Stromal cell of bone marrow (primary cell): ENCODE measurements around the gene FREM3.
"Not testable (repeated sequence)": the region's sequence is repeated elsewhere in the genome, so short reads cannot be mapped to it uniquely, and the experiment has no call there.

Source experiments
- DNase-seq: peaks from one replicate; pipeline ENCODE4 v3.0.0-alpha.2; 2012; ENCODE audit warnings: low read depth

Gene FREM3

DNA sequence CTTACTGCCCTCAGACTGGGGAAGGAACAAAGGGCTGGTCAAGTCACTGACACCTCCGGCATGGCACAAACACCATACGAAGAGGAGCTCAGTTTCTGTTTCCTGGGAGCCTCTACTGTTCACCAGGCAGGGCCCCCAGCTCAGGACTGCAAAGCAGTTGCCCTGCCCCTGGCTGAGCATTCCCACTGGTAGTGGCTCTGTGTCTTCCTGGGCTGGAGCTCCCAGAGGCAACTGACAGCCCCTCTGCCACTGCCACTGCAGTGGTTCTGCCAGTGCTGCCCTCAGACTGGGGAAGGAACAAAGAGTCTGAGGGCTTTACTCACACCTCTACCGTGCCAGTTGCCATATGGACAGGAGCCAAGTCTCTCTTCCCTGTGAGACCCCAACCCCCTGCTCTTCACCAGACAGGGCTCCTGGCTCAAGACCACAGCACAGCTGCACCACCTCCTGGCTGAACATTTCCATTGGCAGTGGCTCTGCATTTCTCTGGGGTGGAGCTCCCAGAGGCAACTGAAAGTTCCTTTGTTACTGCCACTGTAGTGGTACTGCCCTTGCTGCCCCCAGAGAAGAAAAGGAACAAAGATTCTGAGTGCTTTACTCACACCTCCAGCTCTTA is 119.0 kb downstream of the FREM3 start:
- no peak for DNase-seq

DNA sequence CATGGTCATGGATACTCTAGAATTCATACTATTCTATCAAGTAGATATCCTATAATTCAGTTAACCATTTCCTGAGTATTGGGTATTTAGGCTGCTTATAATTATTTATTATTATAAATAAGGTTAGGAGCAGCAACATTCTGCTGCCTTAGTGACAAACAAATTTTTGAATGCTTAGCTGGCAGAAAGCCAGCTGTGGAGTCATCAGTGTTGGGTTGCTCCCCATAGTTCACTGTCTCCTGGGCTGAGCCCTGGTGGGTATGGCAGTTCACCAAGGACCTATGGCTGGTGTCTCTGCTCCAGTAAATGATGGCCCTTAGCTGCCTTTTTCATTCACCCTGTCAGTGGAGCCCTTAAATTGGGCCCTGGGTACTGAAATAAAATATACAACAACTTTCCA is 125.1 kb downstream of the FREM3 start:
- DNase-seq: no peak

DNA sequence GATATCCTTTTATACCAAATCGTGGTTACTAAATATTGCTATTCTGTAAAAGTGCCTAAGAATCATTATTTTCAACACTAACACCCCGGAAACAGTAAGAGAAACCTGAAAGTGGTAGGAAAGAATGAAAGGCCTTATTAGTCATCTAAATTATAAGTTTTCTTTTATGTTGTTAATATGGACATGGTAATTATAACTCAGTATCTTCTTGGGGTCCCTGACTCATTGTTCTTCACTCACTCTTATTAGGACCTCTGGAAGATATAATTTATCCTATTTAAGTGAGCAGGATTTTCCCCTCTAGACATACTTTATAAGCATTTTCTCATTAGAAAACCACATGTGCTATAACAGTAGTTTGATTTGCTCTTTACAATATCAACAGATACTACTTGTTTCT is 136.0 kb downstream of the FREM3 start:
- DNase-seq: no peak

DNA sequence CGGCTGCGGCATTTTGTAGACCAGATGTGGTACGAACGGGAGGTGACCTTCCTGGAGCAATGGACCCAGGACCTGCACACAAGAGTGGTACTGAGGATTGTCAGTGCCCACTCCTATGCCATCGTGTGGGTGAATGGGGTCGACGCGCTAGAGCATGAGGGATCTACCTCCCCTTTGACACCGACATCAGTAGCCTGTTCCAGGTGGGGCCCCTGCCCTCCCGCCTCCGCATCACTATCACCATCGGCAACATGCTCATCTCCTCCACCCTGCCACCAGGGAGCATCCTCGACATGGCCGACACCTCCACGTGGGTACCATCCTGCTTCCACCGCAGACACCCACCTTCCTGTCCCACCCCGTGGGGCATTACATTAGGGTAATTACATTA is 140.7 kb downstream of the FREM3 start:
- DNase-seq: no peak

DNA sequence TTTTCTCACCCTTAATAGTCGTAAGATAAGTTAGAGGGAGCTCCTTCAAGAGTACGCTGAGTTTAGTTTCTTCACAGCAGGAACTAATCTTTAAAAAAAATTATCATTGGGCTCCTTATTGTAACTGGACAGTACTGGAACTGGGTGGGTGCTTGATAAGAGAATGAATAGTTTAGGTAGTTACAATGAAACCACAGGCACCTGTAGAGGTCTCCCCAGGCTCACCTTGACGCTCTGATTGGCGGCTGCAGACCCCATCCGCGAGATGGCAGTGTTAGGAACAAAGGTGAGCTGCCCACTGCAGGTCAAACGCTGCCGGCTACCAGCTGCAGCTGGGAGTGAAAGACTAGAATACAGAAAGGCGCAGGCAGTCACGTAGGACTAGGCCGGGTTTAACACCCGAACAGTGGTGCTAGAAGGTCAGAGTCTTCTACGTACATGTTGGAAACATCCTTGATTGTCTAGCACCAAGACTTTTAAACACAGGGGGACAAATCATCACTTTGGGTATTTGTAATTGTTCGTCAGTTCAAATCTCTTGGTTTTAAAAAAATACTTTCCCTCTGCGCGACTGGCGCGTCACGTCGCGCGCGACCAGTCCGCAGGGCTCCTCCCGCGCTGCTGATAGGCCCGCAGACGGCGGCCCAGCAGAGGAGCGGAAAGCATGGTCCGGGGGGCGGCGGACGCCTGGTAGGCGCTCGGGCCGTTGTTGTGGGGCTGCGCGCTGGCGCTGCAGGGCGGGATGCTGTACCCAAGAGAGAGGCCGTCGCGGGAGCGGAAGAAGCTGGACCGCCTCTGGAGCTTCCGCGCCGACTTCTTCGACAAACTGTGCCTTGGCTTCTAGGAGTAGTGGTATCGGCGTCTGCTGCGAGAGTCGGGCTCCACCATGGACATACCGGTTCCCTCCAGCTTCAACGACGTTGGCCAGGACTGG is 141.4 kb downstream of the FREM3 start:
- peak; percentile 26 for DNase-seq

DNA sequence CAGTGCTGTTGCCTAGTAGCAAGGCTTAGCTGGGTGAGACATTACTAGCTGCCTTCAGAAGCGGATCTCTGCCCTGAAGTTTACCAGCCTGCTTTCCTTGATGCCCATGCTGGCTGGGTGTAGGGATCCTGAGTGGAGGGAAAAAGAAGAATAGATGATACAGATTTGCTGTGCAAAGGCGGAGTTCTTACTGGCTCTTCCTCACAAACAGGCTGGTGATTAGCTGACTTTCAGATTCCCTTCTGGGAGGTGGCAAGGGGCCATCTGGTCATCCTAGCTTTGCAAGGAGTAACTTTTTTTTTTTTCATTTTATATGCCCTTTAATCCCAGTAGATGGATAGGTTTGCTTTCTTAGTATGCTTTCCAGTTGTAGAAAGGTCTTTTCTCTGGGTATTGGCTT is 142.2 kb downstream of the FREM3 start:
- no peak for DNase-seq

DNA sequence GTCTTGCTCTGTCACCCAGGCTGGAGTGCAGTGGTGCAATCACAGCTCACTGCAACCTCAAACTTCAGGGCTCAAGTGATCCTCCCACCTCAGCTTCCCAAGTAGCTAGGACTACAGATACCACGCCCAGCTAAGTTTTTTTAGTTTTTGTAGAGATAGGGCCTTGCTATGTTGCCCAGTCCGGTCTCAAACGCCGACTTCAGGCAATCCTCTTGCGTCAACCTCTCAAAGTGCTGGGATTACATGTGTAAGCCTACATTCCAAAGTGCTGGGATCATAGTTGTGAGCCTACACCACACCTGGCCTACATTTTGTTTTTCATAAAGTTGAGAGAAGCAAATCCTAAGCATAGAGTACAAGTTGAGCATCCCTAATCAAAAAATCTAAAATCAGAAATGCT is 144.8 kb downstream of the FREM3 start:
- no peak for DNase-seq

DNA sequence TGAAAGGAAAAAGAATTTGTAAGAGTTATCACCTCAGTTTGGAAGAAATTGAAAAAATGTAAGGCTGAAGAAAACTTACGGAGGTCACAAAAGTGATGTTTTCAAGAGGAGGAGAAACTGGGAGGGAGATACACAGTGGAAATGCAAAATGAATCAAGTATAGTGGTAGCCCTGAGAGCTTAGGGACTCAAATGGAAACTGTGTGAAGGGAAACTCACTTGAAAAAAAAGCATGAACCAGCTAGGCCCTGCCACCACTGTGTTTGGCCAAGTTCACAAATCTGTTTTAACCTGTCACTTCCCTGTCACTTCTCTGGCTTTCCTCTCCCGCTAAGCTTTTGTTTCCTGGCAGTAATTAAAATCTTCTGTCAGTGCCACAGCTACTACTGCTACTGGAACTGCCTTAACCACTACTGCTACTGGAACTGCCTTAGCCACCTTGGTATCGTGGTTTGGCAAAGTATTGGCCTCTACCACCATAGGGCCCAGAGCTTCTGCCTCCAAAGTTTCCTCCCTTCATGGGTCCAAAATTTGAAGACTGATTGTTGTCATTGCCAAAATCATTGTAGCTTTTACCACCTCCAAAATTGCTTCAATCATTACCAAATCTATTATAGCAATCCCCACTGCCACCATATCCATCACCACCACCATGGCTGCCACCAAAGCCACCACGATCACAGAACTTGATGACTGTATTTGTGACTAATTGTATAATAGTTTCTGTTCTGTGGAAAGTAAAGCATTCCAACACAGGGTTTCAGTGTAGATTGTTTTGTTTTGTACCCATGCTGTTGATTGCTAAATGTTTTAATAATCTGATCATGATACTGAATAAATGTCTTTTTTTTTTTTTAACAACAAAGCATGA is 145.5 kb downstream of the FREM3 start:
- no peak for DNase-seq

DNA sequence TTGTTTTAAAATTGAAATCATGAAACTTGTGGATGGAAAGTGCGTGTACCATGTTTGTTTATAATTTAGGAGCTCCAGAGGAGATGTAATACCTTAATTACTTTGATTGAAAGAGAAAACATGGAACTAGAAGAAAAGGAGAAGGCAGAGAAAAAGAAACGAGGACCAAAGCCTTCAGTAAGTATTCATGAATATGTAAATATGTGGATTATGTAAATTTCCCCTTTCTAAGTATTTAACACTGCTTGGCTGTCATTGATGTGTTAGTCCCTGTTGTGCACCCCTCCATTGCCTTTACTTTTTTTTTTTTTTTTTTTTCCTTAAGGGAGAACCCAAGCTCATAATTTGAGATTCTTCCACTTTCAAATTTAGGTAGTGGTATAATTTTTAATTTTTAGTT is 150.5 kb downstream of the FREM3 start:
- DNase-seq: no peak

DNA sequence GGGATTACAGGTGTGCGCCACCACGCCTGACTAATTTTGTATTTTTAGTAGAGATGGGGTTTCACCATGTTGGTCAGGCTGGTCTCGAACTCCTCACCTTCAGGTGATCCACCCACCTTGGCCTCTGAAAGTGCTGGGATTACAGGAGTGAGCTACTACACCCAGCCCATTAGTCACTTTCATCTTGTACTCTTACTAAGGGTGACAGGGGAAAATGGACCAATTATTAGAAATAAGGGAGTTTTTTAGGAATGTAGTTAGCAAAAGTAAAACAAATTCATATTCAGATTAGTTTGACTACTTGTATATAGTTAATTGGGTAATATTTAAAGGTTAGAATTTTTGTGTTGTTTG is 160.8 kb downstream of the FREM3 start:
- DNase-seq: no peak

DNA sequence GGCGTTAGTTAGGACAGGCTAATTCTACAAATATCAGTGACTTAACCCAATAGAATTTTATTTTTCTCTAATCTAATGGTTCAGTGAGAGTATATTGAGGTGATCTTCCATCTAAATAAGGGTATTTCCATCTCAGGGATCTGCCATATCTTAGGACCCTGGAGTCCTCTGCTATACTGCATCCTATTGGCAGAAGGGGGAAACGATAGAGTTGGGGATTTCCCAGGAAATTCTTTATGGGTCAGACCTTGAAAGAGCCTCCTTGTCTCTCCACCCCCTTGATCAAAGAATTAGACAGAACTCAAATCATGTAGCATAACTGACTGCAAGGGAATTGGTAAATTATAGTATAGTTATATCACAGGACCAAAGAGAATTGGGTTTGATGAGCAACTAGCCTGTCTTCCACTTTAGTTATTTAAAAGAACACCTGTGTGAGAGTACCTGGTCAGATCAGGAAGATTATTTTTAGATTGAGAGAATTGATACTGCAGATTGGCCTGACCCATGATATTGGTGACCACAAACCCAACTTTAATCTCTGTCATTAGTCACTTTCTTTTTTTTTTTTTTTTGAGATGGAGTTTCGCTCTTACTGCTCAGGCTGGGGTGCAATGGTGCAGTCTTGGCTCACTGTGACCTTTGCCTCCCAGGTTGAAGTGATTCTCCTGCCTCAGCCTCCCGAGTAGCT is 161.4 kb downstream of the FREM3 start:
- DNase-seq: no peak

DNA sequence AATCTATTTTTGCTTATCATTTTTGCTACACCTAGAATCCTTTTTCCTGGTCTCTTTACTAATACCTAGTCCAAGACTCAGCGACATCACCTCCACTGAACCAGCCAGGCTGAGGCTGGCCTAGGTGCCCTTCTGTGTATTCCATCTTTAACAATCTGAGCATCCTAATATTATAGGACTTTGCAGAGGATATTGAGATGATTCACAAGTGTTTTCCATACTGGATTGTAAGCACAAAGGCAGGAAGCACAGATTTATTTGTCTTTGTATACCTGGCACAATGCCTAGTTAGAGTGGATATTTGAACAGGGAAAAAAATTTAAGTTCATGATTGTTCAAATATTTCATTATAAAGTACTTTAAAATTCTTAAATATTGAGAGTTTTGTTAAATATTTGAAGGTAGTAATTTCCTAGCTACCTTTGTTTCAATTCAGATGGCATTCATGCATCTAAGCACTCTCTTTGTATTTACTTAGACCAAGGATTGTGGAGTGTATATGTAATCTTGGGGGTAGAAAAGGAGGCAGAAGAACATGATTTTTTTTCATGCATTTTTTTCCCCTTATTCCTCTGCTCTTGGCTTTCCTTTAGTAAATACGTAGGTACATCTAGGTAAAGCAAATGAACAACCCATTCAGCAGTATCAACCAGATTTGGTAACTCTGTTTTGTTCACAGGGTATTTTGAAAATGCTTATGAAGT is 168.5 kb downstream of the FREM3 start:
- no peak for DNase-seq

DNA sequence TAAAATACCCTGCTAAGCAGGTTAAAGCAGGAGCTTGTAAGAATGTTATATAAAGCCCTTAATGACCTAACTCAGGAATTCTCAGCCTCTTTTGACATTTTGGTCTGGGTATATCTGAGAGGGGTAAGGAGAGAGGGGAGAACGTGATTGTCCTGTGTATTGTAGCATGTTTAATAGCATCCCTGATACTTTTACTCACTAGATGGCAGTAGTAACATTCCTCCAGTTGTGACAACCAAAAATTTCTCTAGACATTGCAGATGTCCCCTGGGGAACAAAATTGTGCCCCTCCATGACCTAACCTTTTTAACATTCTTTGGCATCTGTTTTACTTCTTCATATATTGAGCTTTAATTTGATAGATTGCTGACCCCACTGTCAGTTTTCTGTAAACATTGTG is 169.1 kb downstream of the FREM3 start:
- no peak for DNase-seq

DNA sequence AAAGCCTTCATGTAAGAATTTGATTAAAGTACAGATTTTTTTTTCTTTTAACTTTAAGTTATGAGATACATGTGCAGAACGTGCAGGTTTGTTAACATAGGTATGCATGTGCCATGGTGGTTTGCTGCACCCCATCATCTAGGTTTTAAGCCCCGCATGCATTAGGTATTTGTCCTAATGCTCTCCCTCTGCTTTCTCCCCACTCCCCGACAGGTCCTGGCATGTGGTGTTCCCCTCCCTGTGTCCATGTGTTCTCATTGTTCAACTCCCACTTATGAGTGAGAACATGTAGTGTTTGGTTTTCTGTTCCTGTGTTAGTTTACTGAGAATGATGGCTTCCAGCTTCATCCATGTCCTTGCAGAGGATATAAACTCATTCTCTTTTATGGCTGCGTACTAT is 172.4 kb downstream of the FREM3 start:
- DNase-seq: not testable (repeated sequence)
